ENCODE data around the gene FAIM2.

DNA sequence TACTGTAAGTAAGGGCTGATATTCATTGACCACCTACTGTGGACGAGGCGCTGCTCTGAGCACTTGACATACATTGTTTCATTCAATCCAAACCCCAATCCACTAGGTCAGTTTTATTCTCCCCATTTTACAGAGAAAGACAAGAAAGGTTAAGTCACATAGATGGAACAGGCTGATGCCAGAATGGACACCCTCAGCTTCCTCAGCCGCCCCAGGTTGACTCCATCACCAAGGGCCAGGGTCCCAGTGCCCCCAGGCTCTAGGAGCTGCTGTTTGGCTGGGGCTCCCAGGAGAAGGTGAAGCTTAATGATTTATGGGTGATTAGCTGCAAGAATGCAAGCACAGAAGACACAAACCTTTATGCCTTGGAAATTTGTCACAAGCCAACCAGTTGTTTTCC lies 46.2 kb upstream of the FAIM2 start:
- TF ChIP-seq MEF2A (IDR thresholded peaks at IDR 0.05; ENCODE audit: insufficient read depth, low read depth, low read length): no peak
- no peak for TF ChIP-seq PAX5 (IDR thresholded peaks at IDR 0.05; ENCODE audit: borderline replicate concordance, low read depth, low read length)

All from GM12878 (cell line).